DND-41 (cell line): ENCODE measurements around the gene SDK2.

ENCODE experiments used
- ATAC-seq: fragments of 200-7000 bp; cut with Tn5 transposase; 3 replicates; pipeline ENCODE4 v1.9.1; 2021; ENCODE audit warnings: low read depth; ENCODE audit not compliant: insufficient read depth
- DNase-seq: peaks from one replicate; pipeline ENCODE4 v3.0.0-alpha.2; 2020
- H2AFZ ChIP-seq: 2 replicates; pipeline ENCODE4 v1.6.0; 2012; ENCODE audit warnings: low read depth, low read length
- H3K27ac ChIP-seq: 2 replicates; pipeline ENCODE4 v1.5.1; 2012; ENCODE audit warnings: low read length, inconsistent platforms
- H3K27me3 ChIP-seq: fragments of 200-600 bp; sonication (generic); 2 replicates; pipeline ENCODE4 v1.6.0; 2012; ENCODE audit warnings: low read length, mild to moderate bottlenecking, inconsistent platforms; ENCODE audit not compliant: insufficient read depth, poor library complexity
- H3K36me3 ChIP-seq: 2 replicates; pipeline ENCODE4 v1.5.1; 2012; ENCODE audit warnings: low read length, inconsistent platforms; ENCODE audit not compliant: insufficient read depth
- H3K4me1 ChIP-seq: 2 replicates; pipeline ENCODE4 v1.5.1; 2012; ENCODE audit warnings: mild to moderate bottlenecking, low read length; ENCODE audit not compliant: insufficient read depth
- H3K4me2 ChIP-seq: 2 replicates; pipeline ENCODE4 v1.6.0; 2012; ENCODE audit warnings: mild to moderate bottlenecking, moderate library complexity, low read length, inconsistent platforms; ENCODE audit not compliant: insufficient read depth
- H3K4me3 ChIP-seq, 2 experiments: fragments of 200-600 bp in 1 of 2; shearing (Covaris generic) in 1 of 2; 2 replicates each; pipeline ENCODE4 v1.5.1; 2012 to 2016; ENCODE audit warnings: inconsistent platforms in 2 of 2, low read length in 2 of 2, mild to moderate bottlenecking in 2 of 2, low read depth in 1 of 2, moderate library complexity in 1 of 2
- H3K79me2 ChIP-seq: 2 replicates; pipeline ENCODE4 v1.6.0; 2012; ENCODE audit warnings: low read length, inconsistent platforms; ENCODE audit not compliant: insufficient read depth
- H3K9ac ChIP-seq: 2 replicates; pipeline ENCODE4 v1.6.0; 2012; ENCODE audit warnings: low read depth, mild to moderate bottlenecking, inconsistent platforms, low read length, moderate library complexity
- H3K9me3 ChIP-seq: 2 replicates; pipeline ENCODE4 v1.5.1; 2012; ENCODE audit warnings: low read length, moderate library complexity, mild to moderate bottlenecking, inconsistent platforms; ENCODE audit not compliant: insufficient read depth, severe bottlenecking
- H4K20me1 ChIP-seq: 2 replicates; pipeline ENCODE4 v1.6.0; 2012; ENCODE audit warnings: low read length; ENCODE audit not compliant: insufficient read depth
- CTCF ChIP-seq: IDR thresholded peaks from 2 replicates; pipeline ENCODE4 v1.5.1; 2012; ENCODE audit warnings: borderline replicate concordance, low read length, moderate library complexity, mild to moderate bottlenecking; ENCODE audit not compliant: poor library complexity, severe bottlenecking; ENCODE audit errors: extremely low read depth
- EZH2 ChIP-seq: IDR thresholded peaks from 3 replicates; pipeline ENCODE4 v1.6.1; 2012; ENCODE audit warnings: borderline replicate concordance, low read depth, mild to moderate bottlenecking, moderate library complexity, low read length, inconsistent platforms; ENCODE audit not compliant: severe bottlenecking

Gene SDK2

DNA sequence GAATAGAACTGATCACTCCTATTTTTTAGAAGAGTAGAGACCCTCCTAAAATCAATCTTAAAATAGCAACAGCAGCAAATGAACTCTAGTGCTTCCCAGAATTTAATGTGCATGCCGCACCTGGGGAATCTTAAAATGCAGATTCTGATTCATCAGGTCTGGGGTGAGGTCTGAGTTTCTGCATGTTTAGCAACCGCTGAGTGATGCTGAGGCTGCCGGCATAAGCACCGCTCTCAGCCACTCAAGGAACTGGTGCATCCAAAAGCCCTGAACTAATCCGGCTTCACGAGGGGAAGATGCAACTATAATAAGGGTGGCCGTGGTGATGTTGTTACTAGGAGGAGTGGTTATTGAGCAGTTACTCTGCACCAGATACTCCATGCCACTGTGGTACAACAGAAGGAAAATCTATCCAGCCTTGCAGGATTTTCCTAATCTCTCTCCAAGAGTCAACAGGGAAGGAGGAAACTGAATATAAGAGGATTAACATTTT, 19.7 kb downstream of the SDK2 start:
- Histone ChIP-seq H3K27ac (no peak overlapping the region), H3K4me1 (peaks cover 11% of the 10 kb centered on the region; the same call in 1 of the 2 replicates), H3K79me2 (no peaks in the 10 kb centered on the region), H3K36me3 (no peaks in the 10 kb centered on the region), H3K4me3 (no peak overlapping the region), H3K9ac (no peak overlapping the region), H3K27me3 (peaks cover 3% of the 10 kb centered on the region), H3K9me3 (peaks cover 4% of the 10 kb centered on the region), H4K20me1 (no peaks in the 10 kb centered on the region), H2AFZ (no peak overlapping the region), H3K4me2 (no peak overlapping the region)
- ATAC-seq (no peak), DNase-seq (no peak)
- TF ChIP-seq CTCF (no peak), EZH2 (no peak)

GRCh38 chr17:73623818-73624217, 20.4 kb downstream of the SDK2 start:
- TF ChIP-seq EZH2: no peak
- no peak for TF ChIP-seq CTCF
- no peak for ATAC-seq
- Histone ChIP-seq H3K79me2 (no peaks in the 10 kb centered on the region), H3K9ac (no peak overlapping the region), H2AFZ (no peak overlapping the region), H4K20me1 (no peaks in the 10 kb centered on the region), H3K36me3 (no peaks in the 10 kb centered on the region), H3K27me3 (peaks cover 3% of the 10 kb centered on the region), H3K4me2 (no peak overlapping the region), H3K4me3 (no peak overlapping the region), H3K9me3 (peaks cover 9% of the 10 kb centered on the region), H3K4me1 (peaks cover 5% of the 10 kb centered on the region; the same call in 1 of the 2 replicates), H3K27ac (no peak overlapping the region)
- no peak for DNase-seq

DNA sequence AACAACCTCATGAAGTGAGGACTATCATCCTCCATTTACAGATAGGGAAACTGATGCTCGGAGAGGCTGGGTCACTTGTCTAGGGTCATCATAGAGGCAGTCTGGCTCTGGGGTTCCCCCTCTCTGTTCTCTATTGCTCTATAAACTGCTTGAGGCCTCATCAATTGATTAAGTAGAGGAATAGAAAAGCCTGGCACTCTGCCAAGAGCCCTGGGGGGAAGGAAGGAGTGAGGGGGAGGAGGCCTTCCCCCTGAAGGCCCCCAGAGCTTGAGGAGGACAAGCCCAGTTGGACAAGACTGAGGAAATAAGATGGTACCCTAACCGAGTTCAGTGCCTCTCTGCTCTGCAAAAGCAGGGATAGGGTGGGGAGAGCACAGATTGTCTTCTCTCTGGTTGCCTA, 21.0 kb downstream of the SDK2 start:
- no peak for ATAC-seq
- peaks cover 3% of the 10 kb centered on the region for H3K27me3 ChIP-seq

More for the DNA sequence above, 21.0 kb downstream of the SDK2 start:
- Histone ChIP-seq H4K20me1 (no peaks in the 10 kb centered on the region), H3K4me3 (no peak overlapping the region), H3K36me3 (no peaks in the 10 kb centered on the region), H3K79me2 (no peaks in the 10 kb centered on the region), H3K4me1 (peaks cover under 1% of the 10 kb centered on the region; the same call in 1 of the 2 replicates), H3K27ac (no peak overlapping the region), H2AFZ (no peak overlapping the region), H3K9me3 (peaks cover 11% of the 10 kb centered on the region), H3K4me2 (no peak overlapping the region), H3K9ac (no peak overlapping the region)
- DNase-seq: no peak
- TF ChIP-seq EZH2 (no peak), CTCF (no peak)
